ENCODE data around the gene NPSR1.
"Not testable (repeated sequence)": the region's sequence is repeated elsewhere in the genome, so short reads cannot be mapped to it uniquely, and the experiment has no call there.

The NPSR1 gene, protein sequence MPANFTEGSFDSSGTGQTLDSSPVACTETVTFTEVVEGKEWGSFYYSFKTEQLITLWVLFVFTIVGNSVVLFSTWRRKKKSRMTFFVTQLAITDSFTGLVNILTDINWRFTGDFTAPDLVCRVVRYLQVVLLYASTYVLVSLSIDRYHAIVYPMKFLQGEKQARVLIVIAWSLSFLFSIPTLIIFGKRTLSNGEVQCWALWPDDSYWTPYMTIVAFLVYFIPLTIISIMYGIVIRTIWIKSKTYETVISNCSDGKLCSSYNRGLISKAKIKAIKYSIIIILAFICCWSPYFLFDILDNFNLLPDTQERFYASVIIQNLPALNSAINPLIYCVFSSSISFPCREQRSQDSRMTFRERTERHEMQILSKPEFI

DNA sequence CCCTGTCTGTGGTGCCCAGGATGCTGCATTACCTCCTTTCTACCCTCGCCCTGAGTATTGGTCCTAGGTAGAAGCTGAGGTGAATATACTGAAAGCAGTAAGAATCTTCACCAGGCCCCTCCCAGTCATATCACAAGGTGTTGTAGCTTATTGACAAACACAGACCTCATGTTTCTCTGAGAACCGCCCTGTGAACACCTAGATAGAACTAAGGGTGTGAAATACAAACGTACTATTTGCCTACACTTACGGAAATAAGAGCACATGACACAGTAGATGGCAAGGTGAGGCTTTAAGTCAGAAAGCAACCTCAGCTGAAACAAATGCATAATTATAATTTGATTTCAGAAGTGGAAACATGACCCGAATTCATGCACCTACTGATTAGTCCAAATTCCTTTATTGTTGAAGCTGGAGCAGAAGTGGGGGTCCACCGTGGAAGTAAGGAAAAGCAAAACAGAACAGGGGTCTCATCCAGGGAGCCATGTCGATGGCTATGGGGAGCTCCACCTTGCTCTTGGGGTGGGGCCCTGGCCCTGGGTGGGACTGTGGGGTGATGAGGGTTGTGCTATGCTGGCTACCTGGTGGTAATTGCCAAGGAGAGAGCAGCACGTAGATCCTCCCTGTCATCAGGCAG lies at the start of gene NPSR1:
Gene NPSR1 (plus strand): TSS at position 587 of the 637 bp plus-strand sequence. CDS start 195 bp downstream, outside the sequence.
- no peak for DNase-seq

DNA sequence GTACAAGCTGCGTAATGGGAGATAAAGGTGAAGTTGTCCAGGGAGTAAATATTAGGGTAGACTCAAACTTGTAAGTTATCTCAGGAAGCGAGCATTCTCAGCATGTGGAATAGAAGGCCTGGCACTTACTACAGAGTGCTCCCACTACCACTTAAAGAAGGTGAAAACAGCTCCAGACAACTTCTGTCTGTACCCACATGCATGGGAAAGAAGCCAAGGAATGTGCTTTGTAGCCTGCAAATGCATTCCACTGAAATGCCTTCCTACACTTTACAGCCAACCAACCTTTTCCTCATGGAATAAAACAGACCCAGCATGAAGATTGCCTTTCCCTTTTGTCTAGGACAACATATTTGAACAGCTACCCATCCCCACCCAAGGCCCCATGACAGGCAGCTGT lies 45.4 kb upstream of the NPSR1 start:
- no peak for DNase-seq

DNA sequence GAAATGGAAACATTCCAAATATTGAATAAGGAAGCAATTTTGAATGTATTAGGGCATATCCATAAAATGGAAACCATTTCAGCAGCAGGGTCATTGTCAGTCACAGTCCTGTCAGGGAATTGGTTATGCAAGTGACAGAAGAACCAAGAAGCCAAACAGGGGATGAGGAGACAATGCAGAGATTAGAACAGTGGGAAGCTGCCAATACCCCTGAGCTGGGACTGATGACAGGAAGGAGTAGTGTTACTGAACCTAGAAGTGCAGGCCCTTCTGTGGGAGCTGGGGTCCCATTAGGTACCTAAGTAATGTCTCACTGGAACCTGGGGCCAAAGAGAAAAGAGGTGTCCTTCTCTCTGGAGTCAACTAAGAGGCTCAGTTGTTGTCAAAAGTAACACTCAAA lies 37.6 kb upstream of the NPSR1 start:
- no peak for DNase-seq

DNA sequence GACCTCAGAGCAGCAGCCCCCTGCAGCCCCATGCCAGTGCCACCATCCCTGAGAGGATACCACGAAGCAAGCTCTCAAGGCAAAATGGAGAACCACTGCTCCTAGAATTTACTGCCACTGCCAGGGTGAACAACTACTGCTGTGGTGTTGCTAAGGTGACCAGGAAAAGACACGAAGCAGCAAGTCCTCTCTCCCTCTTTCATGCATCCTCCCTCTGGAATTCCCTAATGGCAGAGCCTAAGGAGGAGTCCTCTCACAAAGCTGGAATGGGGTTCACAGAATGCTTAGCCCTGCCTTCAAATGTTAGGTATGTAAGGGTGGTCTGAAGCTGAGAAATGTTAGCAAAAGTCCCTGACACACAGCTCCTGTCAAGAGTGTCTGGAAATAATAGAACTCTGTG lies 35.8 kb upstream of the NPSR1 start:
- no peak for DNase-seq

DNA sequence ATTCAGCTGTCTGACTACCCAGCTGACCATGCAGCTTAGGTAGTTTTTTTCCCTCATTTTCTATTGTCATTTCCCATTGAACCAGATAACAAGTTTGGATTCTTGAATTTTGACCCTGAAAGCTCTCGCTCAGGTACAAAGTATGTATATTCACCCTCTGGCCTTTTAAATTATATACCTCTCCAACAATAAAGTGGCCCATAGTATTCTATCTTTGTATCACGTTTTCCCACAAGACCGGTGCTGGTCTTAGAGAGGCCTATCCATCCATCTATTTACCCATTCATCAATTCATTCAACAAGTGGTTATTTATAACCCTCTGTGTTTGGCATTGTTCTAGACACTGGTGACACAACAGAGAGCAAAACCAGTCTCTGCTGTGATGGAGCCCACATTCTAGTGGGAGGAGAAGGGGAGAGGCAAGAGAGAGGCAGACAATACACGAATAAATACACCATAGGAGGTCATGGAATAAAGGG lies 35.2 kb upstream of the NPSR1 start:
- DNase-seq = no peak

DNA sequence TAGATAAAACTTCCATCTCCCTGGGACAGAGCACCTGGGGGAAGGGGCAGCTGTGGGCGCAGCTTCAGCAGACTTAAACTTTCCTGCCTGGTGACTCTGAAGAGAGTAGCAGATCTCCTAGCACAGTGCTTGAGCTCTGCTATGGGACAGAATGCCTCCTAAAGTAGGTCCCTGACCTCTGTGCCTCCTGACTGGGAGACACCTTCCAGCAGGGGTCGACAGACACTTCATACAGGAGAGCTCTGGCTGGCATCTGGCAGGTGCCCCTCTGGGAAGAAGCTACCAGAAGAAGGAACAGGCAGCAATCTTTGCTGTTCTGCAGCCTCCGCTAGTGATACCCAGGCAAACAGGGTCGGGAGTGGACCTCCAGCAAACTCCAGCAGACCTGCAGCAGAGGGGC lies 29.4 kb upstream of the NPSR1 start:
- DNase-seq = not testable (repeated sequence)

DNA sequence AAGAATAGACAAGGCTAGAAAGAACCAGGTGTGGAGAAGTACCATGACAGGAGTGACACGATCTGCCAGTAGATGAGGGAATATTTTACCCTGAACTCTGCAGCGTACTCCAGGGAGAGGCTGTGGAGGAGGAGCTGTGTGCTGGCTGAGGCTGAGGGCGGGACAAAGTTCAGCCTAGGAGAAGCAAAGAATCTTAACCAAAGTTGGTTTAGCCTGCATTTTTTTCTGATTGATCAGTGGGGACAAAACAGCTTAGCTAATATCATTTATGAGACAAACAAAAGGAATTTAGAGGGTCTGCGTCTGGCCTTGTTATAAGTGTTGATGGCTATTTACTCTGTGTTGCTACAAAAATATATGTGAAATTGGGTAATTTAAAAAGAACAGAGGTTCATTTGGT lies 5.2 kb upstream of the NPSR1 start:
- DNase-seq = no peak

DNA sequence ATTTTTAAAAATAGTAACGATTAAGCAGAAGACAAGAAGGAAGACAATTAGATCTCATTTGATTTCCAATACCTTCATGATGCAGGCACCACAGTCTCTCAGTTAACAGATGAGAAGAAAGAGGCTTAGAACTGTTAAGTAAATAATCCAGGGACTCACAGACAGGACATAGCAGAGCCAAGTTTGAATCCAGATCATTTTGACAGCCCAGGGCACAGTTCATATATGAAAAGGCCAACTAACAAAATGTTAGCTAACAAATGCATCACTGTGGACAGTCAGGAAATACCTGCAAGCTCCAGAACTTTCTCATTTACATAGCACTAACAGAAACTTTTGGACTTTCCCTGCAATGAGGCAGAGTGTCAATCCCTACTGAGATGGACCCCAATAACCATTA lies 4.2 kb upstream of the NPSR1 start:
- DNase-seq = no peak

DNA sequence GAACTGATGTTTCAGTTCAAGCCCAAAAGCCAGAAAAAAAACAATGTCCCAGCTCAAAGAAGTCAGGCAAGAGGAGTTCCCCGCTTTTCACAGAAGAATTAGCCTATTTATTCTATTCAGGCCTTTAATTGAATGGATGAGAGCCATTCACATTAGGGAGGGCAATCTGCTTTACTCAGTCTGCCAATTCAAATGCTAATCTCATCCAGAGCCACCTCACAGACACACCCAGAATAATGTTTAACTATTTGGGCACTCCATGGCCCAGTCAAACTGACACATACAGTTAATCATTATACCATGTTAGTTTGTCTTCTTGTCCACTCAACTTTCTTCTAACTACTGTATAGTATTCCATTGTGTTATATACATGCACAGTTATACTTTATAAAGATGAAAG lies 2.6 kb upstream of the NPSR1 start:
- DNase-seq = no peak

DNA sequence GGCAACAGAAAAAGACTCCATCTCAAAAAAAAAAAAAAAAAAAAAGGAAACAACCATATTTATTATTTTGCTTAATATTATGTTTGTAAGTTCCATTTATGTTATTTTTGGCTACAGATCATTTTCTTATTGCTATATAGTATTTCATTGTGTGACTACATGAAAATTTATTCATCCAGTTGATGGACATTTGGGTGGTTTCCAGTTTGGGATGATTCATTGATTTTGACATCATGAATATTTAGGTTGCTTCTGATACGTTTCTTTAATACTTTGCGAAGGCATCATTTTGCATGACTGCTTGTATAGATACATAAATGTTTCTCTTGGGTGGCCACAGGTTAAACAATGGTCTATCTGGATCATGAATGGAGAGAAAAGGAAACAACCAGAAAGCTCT lies 2.0 kb upstream of the NPSR1 start:
- DNase-seq = no peak

DNA sequence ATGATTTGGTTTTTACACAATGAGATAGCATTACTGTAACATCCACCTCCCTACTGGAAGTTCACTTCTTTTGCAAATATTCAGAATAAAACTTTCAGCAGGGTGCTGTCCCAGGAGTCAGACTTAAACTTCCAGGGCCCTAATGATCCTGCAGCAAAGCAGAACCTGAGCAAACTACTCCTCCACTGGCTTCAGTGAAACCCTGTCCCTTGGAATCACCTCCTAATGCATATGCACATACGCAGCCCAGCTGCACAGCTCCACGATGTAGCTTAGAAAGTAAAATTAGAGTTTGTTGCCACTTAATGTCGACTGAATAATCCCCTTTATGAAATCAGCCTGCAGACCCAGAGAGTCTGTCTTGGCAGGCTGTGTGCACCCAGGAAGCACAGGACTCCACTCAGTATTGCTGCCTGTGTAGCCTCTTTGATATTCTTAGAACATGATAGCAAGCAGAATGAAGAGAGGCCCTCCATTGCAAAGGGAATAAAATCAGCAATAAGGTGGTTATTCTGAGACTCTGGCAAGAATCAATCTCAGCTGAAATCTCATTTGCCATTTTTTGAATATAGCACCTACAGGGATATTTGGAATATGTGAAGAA lies 1.6 kb downstream of the NPSR1 start:
- no peak for DNase-seq

DNA sequence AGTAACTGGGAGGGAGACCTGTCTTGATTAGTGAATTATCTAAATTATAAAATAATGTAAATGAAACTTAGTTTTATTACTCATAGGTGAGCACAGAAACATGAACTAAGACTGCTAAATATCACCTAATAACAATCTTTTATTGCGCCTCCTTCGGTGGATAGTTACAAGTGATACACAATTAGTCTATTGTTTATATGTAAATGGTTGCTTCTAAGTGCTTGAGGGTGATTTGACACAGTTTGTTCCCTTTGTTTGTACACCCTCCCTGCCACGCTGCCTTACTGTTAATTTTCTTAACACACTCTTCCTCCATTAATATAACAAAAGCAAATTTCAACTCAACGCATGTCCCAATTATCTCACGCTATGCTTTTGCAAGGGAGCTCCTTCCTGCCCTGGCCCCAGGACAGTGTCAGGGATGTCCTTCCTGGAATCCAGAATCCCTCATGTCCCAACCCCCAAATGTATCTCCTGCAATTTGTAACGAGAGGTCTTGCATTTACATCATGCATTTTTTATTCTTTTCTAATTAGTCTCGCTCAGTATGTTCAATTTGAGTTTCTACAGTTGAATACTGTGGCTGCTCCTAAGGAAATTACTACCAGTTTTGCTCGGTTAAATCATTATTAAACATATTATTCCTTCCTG lies 4.2 kb downstream of the NPSR1 start:
- DNase-seq = no peak

DNA sequence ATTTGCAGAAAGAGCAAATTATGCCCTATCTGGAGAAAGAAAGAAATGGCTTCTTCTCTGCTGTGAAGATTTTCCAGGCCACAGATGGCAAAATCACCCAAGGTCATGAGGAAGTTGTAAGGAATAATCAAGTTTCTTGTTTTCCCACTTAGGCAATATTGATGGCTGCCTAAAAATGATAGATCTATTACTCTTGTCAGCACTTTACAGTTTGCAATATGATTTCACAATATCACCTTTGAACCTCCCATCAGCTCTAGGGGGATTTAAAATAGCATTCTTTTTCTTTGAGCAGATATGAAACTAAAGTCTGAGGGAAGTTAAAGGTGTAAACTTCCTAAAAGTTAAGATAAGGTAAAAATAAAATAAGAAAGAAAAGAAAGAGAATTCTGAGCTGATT lies 6.7 kb downstream of the NPSR1 start:
- no peak for DNase-seq

DNA sequence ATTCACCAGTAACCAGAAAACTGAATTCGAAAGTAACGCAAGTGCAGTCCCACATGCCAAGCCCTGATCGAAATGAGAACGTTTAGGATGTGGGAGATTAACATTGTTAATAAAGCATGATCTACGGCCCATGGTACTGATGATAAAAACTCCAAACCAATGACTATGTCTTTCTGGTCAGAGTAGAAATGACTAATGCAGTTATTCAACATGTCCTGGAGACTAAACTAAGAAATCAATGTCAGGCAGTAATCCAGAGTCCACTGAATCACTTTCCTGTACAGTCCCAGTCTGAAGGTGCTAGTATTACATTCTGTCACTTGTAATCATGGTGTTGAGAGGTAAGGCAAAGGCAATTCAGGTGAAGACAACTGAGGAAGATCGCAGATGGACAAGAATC lies 14.4 kb downstream of the NPSR1 start:
- no peak for DNase-seq

DNA sequence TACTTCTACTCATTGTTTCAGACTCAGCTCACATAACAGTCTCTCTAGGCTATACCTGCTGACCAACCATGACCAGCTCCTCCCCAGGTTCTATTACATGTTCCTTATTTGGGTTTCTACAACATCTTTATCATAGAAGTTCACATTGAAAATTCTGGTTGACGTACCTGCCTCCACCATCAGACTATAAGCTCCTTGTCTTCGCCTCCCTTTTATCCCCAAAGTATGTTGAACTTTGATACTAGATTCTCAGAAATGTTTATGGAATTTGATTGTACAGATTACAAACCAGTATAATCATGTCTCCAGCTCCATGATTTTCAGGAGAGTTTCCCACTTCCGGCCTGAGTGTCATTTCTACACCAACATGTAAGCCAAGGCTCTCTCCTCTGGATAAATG lies 15.0 kb downstream of the NPSR1 start:
- DNase-seq = no peak

DNA sequence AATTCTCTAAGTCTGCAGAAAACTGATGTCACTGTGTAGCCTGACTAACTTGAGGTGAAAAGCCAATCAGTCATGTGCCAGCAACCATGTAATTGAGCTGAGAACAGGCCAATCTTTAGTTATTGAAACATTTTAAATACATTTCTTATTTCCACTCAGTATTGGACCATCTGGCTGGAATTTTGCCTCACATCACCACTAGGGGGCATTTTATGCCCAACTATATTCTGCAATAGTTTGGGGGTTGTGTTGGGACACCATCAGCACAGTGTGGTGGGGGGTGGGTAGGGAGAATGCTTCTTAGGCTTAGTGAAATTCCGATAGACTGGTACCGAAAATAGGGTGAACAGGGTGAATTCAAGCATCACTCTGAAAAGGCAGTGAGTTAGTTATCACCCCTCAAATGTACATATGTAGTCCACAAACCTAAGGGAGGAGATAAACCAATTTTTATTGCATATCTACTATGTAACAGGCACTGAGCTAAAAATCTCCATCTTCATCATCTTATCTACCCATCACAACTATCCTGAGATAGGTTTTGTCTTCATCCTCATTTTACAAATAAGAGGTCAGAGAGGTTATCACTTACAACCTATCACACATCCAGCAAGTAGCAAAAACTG lies 17.8 kb downstream of the NPSR1 start:
- no peak for DNase-seq

DNA sequence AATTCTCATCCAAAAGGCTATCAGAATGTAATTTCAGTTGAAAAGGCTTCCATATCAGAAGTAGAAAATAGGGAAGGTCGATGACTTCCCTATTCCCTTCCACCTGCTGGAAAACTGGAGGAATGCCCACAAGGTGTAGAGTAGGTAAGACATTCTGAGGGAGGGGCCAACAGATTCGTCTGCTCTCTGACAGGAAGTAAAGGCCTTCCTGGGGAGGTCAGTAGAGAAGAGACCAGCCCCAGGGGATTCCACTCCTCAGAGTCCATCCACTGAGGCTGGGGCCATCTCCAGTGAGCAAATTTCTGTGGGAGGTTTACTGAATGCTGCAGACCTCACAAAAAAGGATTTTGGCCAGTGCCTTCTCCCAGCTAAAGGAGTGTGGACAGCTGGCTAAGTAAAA lies 19.5 kb downstream of the NPSR1 start:
- DNase-seq = no peak

DNA sequence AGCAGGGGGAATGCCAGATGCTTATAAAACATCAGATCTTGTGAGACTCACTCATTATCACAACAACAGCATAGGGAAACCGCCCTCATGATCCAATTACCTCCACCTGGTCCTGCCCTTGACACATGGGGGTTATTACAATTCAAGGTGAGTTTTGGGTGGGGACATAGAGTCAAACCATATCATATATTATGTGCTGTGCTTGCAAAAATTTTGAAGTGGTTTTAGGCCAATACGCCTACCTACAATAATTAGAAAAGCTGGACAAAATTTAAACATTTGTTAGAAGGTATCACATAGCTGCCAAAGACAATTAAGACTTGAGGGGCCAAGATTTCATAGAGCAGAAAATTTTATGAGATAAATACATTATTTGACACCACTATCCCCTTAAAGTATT lies 29.5 kb downstream of the NPSR1 start:
- DNase-seq = no peak

DNA sequence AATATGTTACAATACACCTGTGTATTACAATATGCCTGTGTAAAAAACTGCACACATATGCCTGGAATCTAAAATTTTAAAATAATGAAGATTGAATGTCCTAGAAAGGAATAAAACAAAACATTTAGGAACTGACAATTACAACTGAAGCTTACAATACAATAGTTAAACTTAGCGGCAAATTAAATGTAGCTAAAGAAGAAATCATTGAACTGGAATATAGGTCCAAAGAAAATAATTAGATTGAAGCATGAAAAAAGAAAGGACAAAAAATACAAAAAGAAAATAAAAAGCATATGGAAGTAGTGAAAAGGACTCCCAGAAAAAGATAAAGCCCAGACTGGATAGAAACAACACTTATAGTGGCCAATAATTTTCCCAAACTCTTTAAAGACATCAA lies 38.4 kb downstream of the NPSR1 start:
- no peak for DNase-seq

DNA sequence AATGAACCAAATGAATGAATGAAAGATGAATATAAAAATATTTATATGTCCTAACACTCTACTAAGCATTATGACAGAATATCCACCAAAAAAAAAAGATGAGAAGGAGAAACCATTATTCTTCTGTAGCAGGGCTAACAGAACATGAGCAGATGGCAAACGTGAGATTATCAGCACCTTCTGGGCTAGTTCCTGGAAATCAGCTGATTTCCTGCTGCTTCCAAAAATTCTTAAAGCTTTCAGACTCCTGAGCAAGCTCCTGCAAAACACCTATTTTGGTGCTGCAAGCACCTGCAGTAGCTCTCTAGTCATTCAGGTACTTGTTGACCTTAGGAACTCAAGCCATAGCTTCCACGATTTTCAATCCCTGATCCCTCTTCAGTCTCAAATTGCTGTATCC lies 51.8 kb downstream of the NPSR1 start:
- DNase-seq = no peak

DNA sequence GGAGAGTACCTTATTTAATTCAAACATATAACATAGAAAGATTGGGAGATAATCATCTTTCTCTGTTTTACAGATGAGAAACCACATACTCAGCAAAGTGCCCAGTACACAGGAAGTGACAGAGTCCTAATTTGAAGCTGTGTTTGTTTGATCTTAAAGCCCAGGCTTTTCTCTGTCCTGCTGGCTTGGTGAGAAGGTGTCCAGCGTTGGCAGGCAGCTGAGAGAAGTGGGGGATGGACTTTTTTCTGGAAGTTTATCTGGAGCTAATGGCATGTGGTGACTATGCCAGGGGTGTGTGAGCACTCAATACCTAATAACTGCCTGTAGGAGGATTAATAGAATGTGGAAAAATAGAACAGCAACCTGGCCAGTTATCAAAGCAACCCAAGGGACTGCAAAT lies 60.8 kb downstream of the NPSR1 start:
- no peak for DNase-seq

DNA sequence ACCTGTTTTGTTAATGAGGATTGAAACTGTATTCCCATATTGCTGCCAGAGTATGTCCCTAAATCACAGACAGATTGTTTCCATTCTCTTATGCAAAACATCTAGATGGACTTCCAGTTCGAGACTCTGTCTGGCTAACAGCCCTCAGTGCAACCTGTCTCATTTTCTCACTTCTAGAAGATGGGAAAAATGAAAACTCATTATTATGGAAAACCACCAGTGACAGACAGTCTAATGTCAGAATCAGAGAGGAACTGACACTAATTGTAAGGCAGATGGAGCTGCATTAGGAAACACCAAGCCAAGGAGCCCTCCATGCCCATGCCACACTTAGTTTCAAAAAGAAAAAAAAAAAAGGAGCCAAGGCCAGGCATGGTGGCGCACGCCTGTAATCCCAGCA lies 61.6 kb downstream of the NPSR1 start:
- DNase-seq = no peak

DNA sequence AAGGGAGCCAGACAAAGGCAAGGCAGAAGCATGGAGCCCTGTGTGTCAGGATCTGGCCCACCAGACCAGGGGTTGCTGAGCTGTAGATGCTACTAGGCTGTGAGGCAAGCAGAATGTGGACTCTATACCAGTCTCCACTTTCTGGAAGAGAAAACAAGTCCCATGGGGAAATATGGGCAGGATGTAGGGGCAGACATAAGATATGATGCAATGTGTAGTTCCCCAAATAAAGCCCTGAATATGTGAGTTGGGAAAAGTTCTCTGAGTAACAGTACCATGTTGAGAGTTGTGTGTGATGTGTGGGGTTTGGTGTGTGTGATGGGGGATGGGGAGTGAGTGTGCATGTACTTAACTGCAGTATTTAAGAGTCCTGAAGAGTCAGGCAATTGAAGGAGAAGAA lies 62.3 kb downstream of the NPSR1 start:
- no peak for DNase-seq
